ENCODE results near the gene NELL1.

The NELL1 gene

DNA sequence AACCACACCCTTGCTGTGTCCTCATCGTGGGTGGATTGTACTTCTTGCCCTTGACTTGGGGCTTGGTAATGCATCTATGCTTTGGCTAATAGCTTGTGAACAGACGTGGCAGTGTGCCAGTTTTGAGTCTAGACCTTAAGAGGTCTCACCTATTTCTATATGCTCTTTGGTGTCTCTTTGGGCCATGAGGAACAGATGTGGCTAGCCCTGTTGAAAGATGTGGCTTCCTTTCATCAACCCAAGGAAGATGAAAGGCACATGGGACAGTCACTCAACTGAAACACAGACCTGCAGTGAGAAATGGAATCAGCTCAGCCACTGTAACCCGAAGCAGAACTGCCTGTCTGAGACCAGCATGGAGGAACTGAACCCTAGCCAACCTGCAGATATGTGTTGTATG is 7.9 kb upstream of the NELL1 start:
- Histone ChIP-seq H3K14ac (ENCODE audit: low read length) (no peak overlapping the region), H3K18ac (ENCODE audit: low read length) (no peak overlapping the region), H3K9me3 (ENCODE audit: insufficient read depth, low read depth, low read length) (no peaks in the 10 kb centered on the region), H2BK12ac (ENCODE audit: low read length) (no peak overlapping the region), H2AFZ (ENCODE audit: insufficient read depth, low read length, poor library complexity) (no peak overlapping the region), H3K4me2 (ENCODE audit: low read length) (no peak overlapping the region), H4K12ac (ENCODE audit: low read depth, low read length) (no peak overlapping the region), H3K27me3 (ENCODE audit: insufficient read depth, low read length) (no peaks in the 10 kb centered on the region), H4K8ac (ENCODE audit: low read depth, low read length) (no peak overlapping the region), H3K4me1 (ENCODE audit: control insufficient read depth in 1 of 2, insufficient read depth in 2 of 2, low read length in 2 of 2) (no peaks in the 10 kb centered on the region), H3K79me1 (ENCODE audit: low read length) (no peaks in the 10 kb centered on the region), H3K23ac (ENCODE audit: low read length) (no peak overlapping the region), H3K27ac (ENCODE audit: low read depth, low read length) (no peak overlapping the region), H3K9ac (ENCODE audit: low read length) (no peak overlapping the region), H4K91ac (ENCODE audit: low read depth, low read length) (no peak overlapping the region), H3K4ac (ENCODE audit: low read depth, low read length) (no peak overlapping the region), H2BK120ac (ENCODE audit: insufficient read depth, low read length, poor library complexity) (no peak overlapping the region), H3K36me3 (ENCODE audit: control insufficient read depth in 1 of 2, insufficient read depth in 2 of 2, low read length in 2 of 2) (no peaks in the 10 kb centered on the region), H3K4me3 (ENCODE audit: low read depth, low read length) (no peak overlapping the region), H3K79me2 (ENCODE audit: control insufficient read depth, insufficient read depth, low read length, poor library complexity) (no peaks in the 10 kb centered on the region), H2BK5ac (ENCODE audit: low read depth, low read length, poor library complexity) (no peak overlapping the region), H2AK5ac (ENCODE audit: low read length) (no peak overlapping the region)
- WGBS (ENCODE audit: extremely low coverage, insufficient coverage, insufficient read length), result no CpG with 5 or more reads among the region's 3 CpGs
- DNase-seq, result no peak

DNA sequence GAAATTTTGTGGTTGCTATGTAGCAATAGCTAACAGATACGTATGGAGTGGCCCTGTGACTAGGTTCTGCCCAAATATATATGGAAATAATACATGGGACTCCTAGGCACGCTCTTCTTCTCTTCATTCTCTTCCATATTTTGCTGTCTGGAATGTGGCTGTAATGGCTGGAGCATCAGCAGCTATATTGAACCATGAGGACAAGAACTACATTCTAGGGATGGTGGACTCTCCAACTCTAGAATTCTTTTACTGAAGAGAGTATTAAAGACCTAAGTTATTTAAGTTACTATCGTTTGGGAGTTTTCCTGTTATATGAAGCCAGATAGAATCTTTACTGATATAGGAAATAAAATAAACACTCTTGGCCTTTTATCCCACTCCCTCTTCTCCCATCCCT is 7.5 kb upstream of the NELL1 start:
- no peak overlapping the region for H4K91ac ChIP-seq (ENCODE audit: low read depth, low read length)
- H3K4me1 ChIP-seq (ENCODE audit: control insufficient read depth in 1 of 2, insufficient read depth in 2 of 2, low read length in 2 of 2), result no peaks in the 10 kb centered on the region
- no peak overlapping the region for H2BK120ac ChIP-seq (ENCODE audit: insufficient read depth, low read length, poor library complexity)
- no peak overlapping the region for H3K27ac ChIP-seq (ENCODE audit: low read depth, low read length)
- no peak overlapping the region for H3K4me3 ChIP-seq (ENCODE audit: low read depth, low read length)
- H3K27me3 ChIP-seq (ENCODE audit: insufficient read depth, low read length), result peaks cover 2% of the 10 kb centered on the region
- H2BK12ac ChIP-seq (ENCODE audit: low read length), result no peak overlapping the region
- H3K79me2 ChIP-seq (ENCODE audit: control insufficient read depth, insufficient read depth, low read length, poor library complexity), result no peaks in the 10 kb centered on the region
- H3K4ac ChIP-seq (ENCODE audit: low read depth, low read length), result no peak overlapping the region
- no peak overlapping the region for H3K23ac ChIP-seq (ENCODE audit: low read length)
- no peak overlapping the region for H4K12ac ChIP-seq (ENCODE audit: low read depth, low read length)
- H3K79me1 ChIP-seq (ENCODE audit: low read length), result no peaks in the 10 kb centered on the region
- no peak overlapping the region for H2BK5ac ChIP-seq (ENCODE audit: low read depth, low read length, poor library complexity)
- DNase-seq, result no peak
- no CpG with 5 or more reads among the region's 3 CpGs for WGBS (ENCODE audit: extremely low coverage, insufficient coverage, insufficient read length)
- no peak overlapping the region for H3K14ac ChIP-seq (ENCODE audit: low read length)
- no peak overlapping the region for H3K4me2 ChIP-seq (ENCODE audit: low read length)
- no peaks in the 10 kb centered on the region for H3K9me3 ChIP-seq (ENCODE audit: insufficient read depth, low read depth, low read length)
- no peak overlapping the region for H4K8ac ChIP-seq (ENCODE audit: low read depth, low read length)
- H3K9ac ChIP-seq (ENCODE audit: low read length), result no peak overlapping the region
- H2AFZ ChIP-seq (ENCODE audit: insufficient read depth, low read length, poor library complexity), result no peak overlapping the region
- H2AK5ac ChIP-seq (ENCODE audit: low read length), result no peak overlapping the region
- H3K36me3 ChIP-seq (ENCODE audit: control insufficient read depth in 1 of 2, insufficient read depth in 2 of 2, low read length in 2 of 2), result no peaks in the 10 kb centered on the region
- no peak overlapping the region for H3K18ac ChIP-seq (ENCODE audit: low read length)

DNA sequence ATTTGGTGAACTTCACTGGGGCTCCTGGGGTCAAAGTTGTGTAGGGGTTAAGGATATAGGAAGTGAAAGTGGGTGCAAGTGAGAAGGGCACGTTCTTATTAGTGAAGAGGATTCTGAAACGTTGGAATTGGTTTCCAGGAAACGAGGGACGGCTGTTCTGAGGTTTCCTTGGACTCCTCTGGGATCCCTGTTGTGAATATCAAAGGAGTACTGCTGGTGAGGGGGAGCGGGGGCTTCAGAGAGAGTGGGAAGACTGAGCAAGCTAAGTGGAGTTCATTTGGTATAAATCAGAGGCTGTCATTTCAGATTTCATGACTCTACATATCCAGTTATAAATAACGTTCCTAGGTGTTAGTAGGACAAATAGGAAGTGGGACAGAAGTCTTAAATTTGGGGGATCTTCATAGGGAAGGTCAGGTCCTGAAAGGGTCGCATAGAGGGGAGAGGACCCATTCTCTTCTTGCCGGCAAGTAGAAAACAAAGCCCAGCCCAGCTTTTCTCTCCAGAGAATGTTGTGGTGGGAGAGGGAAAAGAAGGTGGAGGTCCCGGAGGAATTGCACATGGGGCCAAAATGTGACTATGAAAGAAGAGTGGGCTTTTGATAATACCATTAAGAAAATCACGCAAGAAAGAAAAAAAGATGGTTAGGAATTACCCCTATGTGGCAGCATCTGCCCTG is 1.1 kb upstream of the NELL1 start:
- Histone ChIP-seq H2BK120ac (ENCODE audit: insufficient read depth, low read length, poor library complexity) (no peak overlapping the region), H3K4me3 (ENCODE audit: low read depth, low read length) (no peak overlapping the region), H4K91ac (ENCODE audit: low read depth, low read length) (no peak overlapping the region), H3K14ac (ENCODE audit: low read length) (no peak overlapping the region), H3K4me1 (ENCODE audit: control insufficient read depth in 1 of 2, insufficient read depth in 2 of 2, low read length in 2 of 2) (peaks cover 11% of the 10 kb centered on the region in 2 experiments), H3K27ac (ENCODE audit: low read depth, low read length) (no peak overlapping the region), H3K18ac (ENCODE audit: low read length) (no peak overlapping the region), H3K9ac (ENCODE audit: low read length) (no peak overlapping the region), H3K9me3 (ENCODE audit: insufficient read depth, low read depth, low read length) (no peaks in the 10 kb centered on the region), H3K79me1 (ENCODE audit: low read length) (no peaks in the 10 kb centered on the region), H2AK5ac (ENCODE audit: low read length) (no peak overlapping the region), H3K4ac (ENCODE audit: low read depth, low read length) (no peak overlapping the region), H3K23ac (ENCODE audit: low read length) (no peak overlapping the region), H3K36me3 (ENCODE audit: control insufficient read depth in 1 of 2, insufficient read depth in 2 of 2, low read length in 2 of 2) (no peaks in the 10 kb centered on the region), H2BK12ac (ENCODE audit: low read length) (no peak overlapping the region), H3K79me2 (ENCODE audit: control insufficient read depth, insufficient read depth, low read length, poor library complexity) (no peaks in the 10 kb centered on the region), H2BK5ac (ENCODE audit: low read depth, low read length, poor library complexity) (no peak overlapping the region), H4K12ac (ENCODE audit: low read depth, low read length) (no peak overlapping the region), H3K4me2 (ENCODE audit: low read length) (peak overlapping the region; percentile 72), H4K8ac (ENCODE audit: low read depth, low read length) (no peak overlapping the region), H3K27me3 (ENCODE audit: insufficient read depth, low read length) (peaks cover 48% of the 10 kb centered on the region), H2AFZ (ENCODE audit: insufficient read depth, low read length, poor library complexity) (no peak overlapping the region)
- DNase-seq, result no peak
- WGBS (ENCODE audit: extremely low coverage, insufficient coverage, insufficient read length), result no CpG with 5 or more reads among the region's 10 CpGs

DNA sequence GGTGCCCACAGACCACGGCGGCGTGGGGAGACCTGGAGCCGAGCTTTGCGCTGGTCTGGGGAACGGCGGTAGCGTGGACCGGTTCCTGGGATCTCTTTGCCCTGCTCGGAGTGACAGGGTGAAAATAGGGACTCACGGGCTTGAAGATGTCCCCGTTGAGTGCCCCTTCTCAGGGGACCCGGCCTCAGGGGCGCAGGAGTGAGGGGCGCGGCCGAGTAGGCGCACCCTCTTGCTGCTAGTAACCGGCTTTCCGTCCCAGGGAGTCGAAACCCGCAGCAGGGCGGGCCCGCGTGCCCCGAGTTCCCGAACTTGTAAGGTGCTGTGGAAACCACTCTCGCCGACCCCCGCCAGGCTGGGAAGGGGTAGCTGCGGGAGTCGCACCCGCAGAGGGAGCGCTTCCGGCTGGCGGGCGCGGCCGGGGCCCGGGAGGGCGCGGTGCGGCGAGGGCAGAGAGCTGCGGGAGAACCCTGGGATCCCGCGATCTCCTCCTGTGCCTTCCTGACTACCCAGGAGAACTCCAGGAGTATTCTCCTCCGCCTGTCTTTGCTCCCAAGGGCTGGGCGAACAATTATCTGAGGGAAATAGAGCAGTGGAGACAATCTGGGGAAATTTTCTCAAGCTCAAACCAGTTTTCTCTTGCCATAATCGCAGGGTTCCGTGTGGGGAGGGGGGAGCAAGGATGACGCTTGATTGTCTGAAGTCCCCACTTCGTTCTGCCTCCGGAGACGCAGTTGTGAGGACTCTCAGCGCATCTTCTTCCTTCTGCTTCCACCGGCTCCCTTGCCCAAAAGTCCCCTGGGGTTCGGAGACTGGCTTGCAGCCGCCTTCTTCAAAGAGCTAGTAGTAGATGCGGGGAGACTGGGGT is 666 bp downstream of the NELL1 start:
- H2AFZ ChIP-seq (ENCODE audit: insufficient read depth, low read length, poor library complexity), result no peak overlapping the region
- H3K14ac ChIP-seq (ENCODE audit: low read length), result no peak overlapping the region
- H4K91ac ChIP-seq (ENCODE audit: low read depth, low read length), result no peak overlapping the region
- peak overlapping the region; percentile 72 for H3K4me2 ChIP-seq (ENCODE audit: low read length)
- no peak overlapping the region for H2BK12ac ChIP-seq (ENCODE audit: low read length)
- no peaks in the 10 kb centered on the region for H3K36me3 ChIP-seq (ENCODE audit: control insufficient read depth in 1 of 2, insufficient read depth in 2 of 2, low read length in 2 of 2)
- peak overlapping the region; percentile 32 for H3K4me3 ChIP-seq (ENCODE audit: low read depth, low read length)
- H3K79me2 ChIP-seq (ENCODE audit: control insufficient read depth, insufficient read depth, low read length, poor library complexity), result no peaks in the 10 kb centered on the region
- no peak overlapping the region for H3K23ac ChIP-seq (ENCODE audit: low read length)
- no peaks in the 10 kb centered on the region for H3K79me1 ChIP-seq (ENCODE audit: low read length)
- H2BK120ac ChIP-seq (ENCODE audit: insufficient read depth, low read length, poor library complexity), result no peak overlapping the region
- no peak overlapping the region for H4K8ac ChIP-seq (ENCODE audit: low read depth, low read length)
- no peak overlapping the region for H2AK5ac ChIP-seq (ENCODE audit: low read length)
- no peak for DNase-seq
- H4K12ac ChIP-seq (ENCODE audit: low read depth, low read length), result no peak overlapping the region
- H3K9ac ChIP-seq (ENCODE audit: low read length), result no peak overlapping the region
- H2BK5ac ChIP-seq (ENCODE audit: low read depth, low read length, poor library complexity), result no peak overlapping the region
- H3K18ac ChIP-seq (ENCODE audit: low read length), result no peak overlapping the region
- H3K4me1 ChIP-seq (ENCODE audit: control insufficient read depth in 1 of 2, insufficient read depth in 2 of 2, low read length in 2 of 2), result peaks cover 11% of the 10 kb centered on the region in 2 experiments
- H3K9me3 ChIP-seq (ENCODE audit: insufficient read depth, low read depth, low read length), result no peaks in the 10 kb centered on the region
- no CpG with 5 or more reads among the region's 60 CpGs for WGBS (ENCODE audit: extremely low coverage, insufficient coverage, insufficient read length)
- H3K4ac ChIP-seq (ENCODE audit: low read depth, low read length), result no peak overlapping the region
- peaks cover 48% of the 10 kb centered on the region for H3K27me3 ChIP-seq (ENCODE audit: insufficient read depth, low read length)
- H3K27ac ChIP-seq (ENCODE audit: low read depth, low read length), result no peak overlapping the region

Measured in trophoblast cell (in vitro differentiated cells and primary cell).